HepG2 (cell line): ENCODE measurements around the gene EMID1. TPM values are rescaled to one million over a fixed set of nuclear protein-coding genes. Genes with fewer than 3 reads are reported as not detected.

Experiments used
- ATAC-seq: fragments of 200-7000 bp; cut with Tn5 transposase; 3 replicates; pipeline ENCODE4 v1.9.1; 2020; ENCODE audit warnings: mild to moderate bottlenecking, moderate library complexity
- BruUV-seq: library from RNA; stranded (reverse); fragments of 400-500 nt; replicated peaks from 2 replicates; lab custom pipeline; 2021; lab: Mats Ljungman, UMichigan
- CTCF ChIA-PET: fragments of 300-600 bp; formaldehyde crosslinking; extraction: SDS; loops from one replicate; lab custom pipeline; 2021; ENCODE audit warnings: low total read pairs, inconsistent platforms, low intra/inter-chr PET ratio; lab: Yijun Ruan, JAX
- POLR2A ChIA-PET: fragments of 350-600 bp; sonication (Branson Sonifier 250); formaldehyde crosslinking; loops from one replicate; lab custom pipeline; 2020; ENCODE audit warnings: antibody characterized with exemption, inconsistent platforms; lab: Yijun Ruan, JAX
- DNase-seq: peaks from one replicate; pipeline ENCODE4 v3.0.0-alpha.2; 2015; ENCODE audit warnings: low spot score
- FAIRE-seq: peaks from 3 replicates; lab custom pipeline; 2011; peaks lifted over from hg19 to GRCh38; lab: Jason Lieb, UNC
- H2AFZ ChIP-seq: one replicate; pipeline ENCODE4 v1.6.1; 2011; ENCODE audit warnings: low read length, inconsistent platforms
- H3K27ac ChIP-seq: fragments of 300-600 bp; 3 replicates; pipeline ENCODE4 v1.8.0; 2011; ENCODE audit warnings: mixed run types, mild to moderate bottlenecking, mixed read lengths, low read length, inconsistent platforms; ENCODE audit not compliant: insufficient read depth; ENCODE audit errors: extremely low read length
- H3K27me3 ChIP-seq, 2 experiments: fragments of 200-600 bp in 1 of 2; 2 replicates in 1 of 2; 3 replicates in 1 of 2; pipeline versions ENCODE4 v1.6.0 to v1.8.0; 2011; ENCODE audit warnings: low read length in 2 of 2, mild to moderate bottlenecking in 2 of 2, moderate library complexity in 2 of 2, inconsistent platforms in 1 of 2; ENCODE audit not compliant: insufficient read depth in 2 of 2, control insufficient read depth in 1 of 2
- H3K36me3 ChIP-seq, 2 experiments: fragments of 200-600 bp in 1 of 2; replicated peaks in 1 of 2; 2 replicates in 1 of 2; 3 replicates in 1 of 2; pipeline versions ENCODE4 v1.5.1 to v1.8.0; 2011; ENCODE audit warnings: low read length in 2 of 2, inconsistent platforms in 1 of 2; ENCODE audit not compliant: insufficient read depth in 2 of 2, control insufficient read depth in 1 of 2
- H3K4me1 ChIP-seq: 2 replicates; pipeline ENCODE4 v1.5.1; 2012; ENCODE audit warnings: low read length, inconsistent platforms; ENCODE audit not compliant: insufficient read depth
- H3K4me2 ChIP-seq: 2 replicates; pipeline ENCODE4 v1.6.0; 2011; ENCODE audit warnings: low read depth, low read length, inconsistent platforms
- H3K4me3 ChIP-seq, 3 experiments: fragments of 200-600 bp in 1 of 3; sonication (generic), shearing (Covaris generic) in 1 of 3; replicated peaks in 1 of 3; 2 replicates each; pipeline ENCODE4 v1.5.1; 2011 to 2016; ENCODE audit warnings: low read length in 3 of 3, inconsistent platforms in 2 of 3, low read depth in 2 of 3, mild to moderate bottlenecking in 2 of 3, control low read depth in 1 of 3, mixed read lengths in 1 of 3; ENCODE audit not compliant: insufficient read depth in 1 of 3
- H3K79me2 ChIP-seq: one replicate; pipeline ENCODE4 v1.6.1; 2011; ENCODE audit warnings: low read length, inconsistent platforms; ENCODE audit not compliant: insufficient read depth
- H3K9ac ChIP-seq: 2 replicates; pipeline ENCODE4 v1.6.0; 2011; ENCODE audit warnings: mild to moderate bottlenecking, low read depth, low read length, inconsistent platforms; ENCODE audit not compliant: insufficient read depth
- H3K9me3 ChIP-seq: 2 replicates; pipeline ENCODE4 v1.5.1; 2012; ENCODE audit warnings: mild to moderate bottlenecking, low read length
- H4K20me1 ChIP-seq: 2 replicates; pipeline ENCODE4 v1.6.0; 2011; ENCODE audit warnings: inconsistent platforms, mild to moderate bottlenecking, low read length, moderate library complexity; ENCODE audit not compliant: insufficient read depth
- AGO1 ChIP-seq: fragments of 200-400 bp; formaldehyde crosslinking; IDR thresholded peaks from 2 replicates; pipeline ENCODE4 v1.6.1; 2017; ENCODE audit warnings: mild to moderate bottlenecking, low read depth, low read length, moderate library complexity; ENCODE audit not compliant: poor library complexity, severe bottlenecking
- CEBPB ChIP-seq: IDR thresholded peaks from 2 replicates; pipeline ENCODE4 v1.6.1; 2011; ENCODE audit warnings: low read depth, low read length, improper control_type of control experiment, borderline replicate concordance
- ELF4 ChIP-seq: sonication (generic); formaldehyde crosslinking; IDR thresholded peaks from 2 replicates; pipeline ENCODE4 v1.5.0; 2020; ENCODE audit warnings: missing genetic modification reagents, mild to moderate bottlenecking, moderate library complexity, borderline replicate concordance
- HOXA3 ChIP-seq: sonication (generic); formaldehyde crosslinking; IDR thresholded peaks from 2 replicates; pipeline ENCODE4 v1.5.0; 2020; ENCODE audit warnings: missing genetic modification reagents
- NR0B2 ChIP-seq: sonication (generic); formaldehyde crosslinking; IDR thresholded peaks from 2 replicates; pipeline ENCODE4 v1.4.0; 2020; ENCODE audit warnings: mild to moderate bottlenecking, missing genetic modification reagents
- POLR2G ChIP-seq: fragments of 200-400 bp; formaldehyde crosslinking; IDR thresholded peaks from 2 replicates; pipeline ENCODE4 v1.6.1; 2018; ENCODE audit warnings: mild to moderate bottlenecking, low read depth, low read length, moderate library complexity
- ZNF207 ChIP-seq: fragments of 450-650 bp; IDR thresholded peaks from 2 replicates; pipeline ENCODE4 v1.6.1; 2016; ENCODE audit warnings: antibody characterized with exemption, borderline replicate concordance
- ZNF430 ChIP-seq: sonication (generic); formaldehyde crosslinking; IDR thresholded peaks from 2 replicates; pipeline ENCODE4 v1.9.0; 2021; ENCODE audit warnings: mild to moderate bottlenecking, missing genetic modification reagents
- ZNF580 ChIP-seq: IDR thresholded peaks from 2 replicates; pipeline ENCODE4 v1.6.1; 2016; ENCODE audit warnings: low read depth, borderline replicate concordance
- ZNF776 ChIP-seq: sonication (generic); formaldehyde crosslinking; IDR thresholded peaks from 2 replicates; pipeline ENCODE4 v1.4.0; 2020; ENCODE audit warnings: mild to moderate bottlenecking, missing genetic modification reagents
- ZNF878 ChIP-seq: sonication (generic); formaldehyde crosslinking; IDR thresholded peaks from 2 replicates; pipeline ENCODE4 v1.8.1; 2023; ENCODE audit warnings: mild to moderate bottlenecking, missing genetic modification reagents, moderate library complexity
- WGBS: methylation state at CpG from one replicate; pipeline ENCODE4 v1.1.6; 2017; ENCODE audit warnings: low lambda C conversion rate; 5-methylcytosine and 5-hydroxymethylcytosine counted together
- in situ Hi-C: cut with HindIII; loops from 2 replicates; pipeline ENCODE4 v1.10.0; 2017; ENCODE audit warnings: low pct_unique_long_range_greater_than_20kb; ENCODE audit not compliant: extremely low pct_ligation_motif_present
- intact Hi-C: fragments of 100-400 bp; cut with micrococcal nuclease; formaldehyde crosslinking; loops from one replicate; pipeline ENCODE4 v1.10.0; 2022; ENCODE audit not compliant: unreplicated experiment
- polyA plus RNA-seq, 8 experiments: library from polyadenylated mRNA; depleted of rRNA in 3 of 8; stranded (reverse) in 7 of 8; unstranded in 1 of 8; fragments of >200 nt; fragmentation: Illumina TruSeq in 4 of 8; extraction: Trizol in 4 of 8; gene quantifications; 2 replicates each; pipeline versions ENCODE4 v1.2.1 to v1.2.3, GENCODE V29; 2011 to 2016; ENCODE audit warnings: low read depth in 4 of 8, missing spikeins in 1 of 8, mixed read lengths in 1 of 8; ENCODE audit not compliant: insufficient read depth in 1 of 8
- total RNA-seq, 5 experiments: library from RNA; depleted of rRNA; stranded (reverse); fragments of >200 nt; fragmentation: Illumina TruSeq; extraction: Trizol; gene quantifications; 2 replicates each; pipeline ENCODE4 v1.2.3, GENCODE V29; 2016; ENCODE audit warnings: low read depth in 1 of 5
- TF ChIP-seq, protein P1 (sequence below): sonication (generic); formaldehyde crosslinking; IDR thresholded peaks from 2 replicates; pipeline ENCODE4 v1.5.0; 2020; ENCODE audit warnings: missing genetic modification reagents

Gene EMID1
- total and polyA plus RNA-seq, 2 of the 13 experiments (the other 11 are each of a cell fraction or from before 2014, with no cell fraction given) = 0.45 to 0.82 TPM

- FAIRE-seq = no peak
- no peak overlapping the region for H3K27ac ChIP-seq
- no peak overlapping the region for H3K9ac ChIP-seq
- WGBS = 94% methylated on average over 16 of the region's 17 CpGs
- TF ChIP-seq NR0B2 (CRISPR knock-in tag) (0 out of 2 replicates have a peak, but pooled peaks have one; percentile 39), ZNF430 (no peak), AGO1 (peak; percentile 0), ZNF776 (CRISPR knock-in tag) (no peak), POLR2G (0 out of 2 replicates have a peak, but pooled peaks have one; percentile 13)
- POLR2A ChIA-PET = interaction anchor here (1.0 kb wide), 1 partner anchor 41 kb away, joined by 4 read pairs; no protein-coding TSS in a partner anchor
- peak; percentile 6 for ATAC-seq
- intact Hi-C loops = no loop called here
- no TSS peak for BruUV-seq
- H3K79me2 ChIP-seq = no peaks in the 10 kb centered on the region
- in situ Hi-C loops = no loop called here
- CTCF ChIA-PET = no interaction called here
- no peak overlapping the region for H3K4me2 ChIP-seq
- H3K36me3 ChIP-seq = peaks cover 22 to 28% of the 10 kb centered on the region in 2 experiments
- no peaks in the 10 kb centered on the region for H3K27me3 ChIP-seq
- no peak for DNase-seq
- H3K4me3 ChIP-seq = no peak overlapping the region
- H2AFZ ChIP-seq = no peak overlapping the region
- H3K4me1 ChIP-seq = peaks cover 28% of the 10 kb centered on the region
- H3K9me3 ChIP-seq = no peaks in the 10 kb centered on the region
- 0 out of 2 replicates have a peak, but pooled peaks cover 9% of the 10 kb centered on the region for H4K20me1 ChIP-seq
These were observed 96.2 kb downstream of the EMID1 start for GRCh38 chr22:29301716-29302401.

GRCh38 chr22:29302402-29302680, 96.6 kb downstream of the EMID1 start:
- ATAC-seq (no peak; the same call in 1 of the 3 replicates), FAIRE-seq (no peak), DNase-seq (no peak)
- no peak overlapping the region for H2AFZ ChIP-seq
- H3K4me3 ChIP-seq = no peak overlapping the region
- ChIA-PET POLR2A (no interaction called here), CTCF (no interaction called here)
- no peak overlapping the region for H3K9ac ChIP-seq
- H4K20me1 ChIP-seq = 0 out of 2 replicates have a peak, but pooled peaks cover 9% of the 10 kb centered on the region
- H3K79me2 ChIP-seq = no peaks in the 10 kb centered on the region
- 86% methylated on average over 2 of the region's 2 CpGs for WGBS
- peaks cover 30% of the 10 kb centered on the region for H3K4me1 ChIP-seq
- H3K36me3 ChIP-seq = peaks cover 17 to 23% of the 10 kb centered on the region in 2 experiments
- BruUV-seq = no TSS peak
- H3K9me3 ChIP-seq = no peaks in the 10 kb centered on the region
- intact Hi-C loops (no loop called here), in situ Hi-C loops (no loop called here)
- H3K27me3 ChIP-seq = no peaks in the 10 kb centered on the region
- no peak overlapping the region for H3K4me2 ChIP-seq
- H3K27ac ChIP-seq = no peak overlapping the region
- TF ChIP-seq HOXA3 (CRISPR knock-in tag) (no peak), ELF4 (no peak), ZNF207 (no peak), ZNF878 (no peak), CEBPB (no peak), ZNF580 (no peak)
- TF ChIP-seq, protein P1, sequence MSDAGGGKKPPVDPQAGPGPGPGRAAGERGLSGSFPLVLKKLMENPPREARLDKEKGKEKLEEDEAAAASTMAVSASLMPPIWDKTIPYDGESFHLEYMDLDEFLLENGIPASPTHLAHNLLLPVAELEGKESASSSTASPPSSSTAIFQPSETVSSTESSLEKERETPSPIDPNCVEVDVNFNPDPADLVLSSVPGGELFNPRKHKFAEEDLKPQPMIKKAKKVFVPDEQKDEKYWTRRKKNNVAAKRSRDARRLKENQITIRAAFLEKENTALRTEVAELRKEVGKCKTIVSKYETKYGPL = no peak
